GM19395 (cell line): ENCODE results near the gene PLOD3.

Experiments
- ATAC-seq: cut with Tn5 transposase; IDR thresholded peaks from one replicate; pipeline ENCODE4 v1.9.1; 2021; ENCODE audit warnings: mild to moderate bottlenecking, moderate library complexity; ENCODE audit not compliant: unreplicated experiment

The PLOD3 gene

GRCh38 chr7:101186194-101186593 lies 31.2 kb downstream of the PLOD3 start:
- no peak for ATAC-seq

DNA sequence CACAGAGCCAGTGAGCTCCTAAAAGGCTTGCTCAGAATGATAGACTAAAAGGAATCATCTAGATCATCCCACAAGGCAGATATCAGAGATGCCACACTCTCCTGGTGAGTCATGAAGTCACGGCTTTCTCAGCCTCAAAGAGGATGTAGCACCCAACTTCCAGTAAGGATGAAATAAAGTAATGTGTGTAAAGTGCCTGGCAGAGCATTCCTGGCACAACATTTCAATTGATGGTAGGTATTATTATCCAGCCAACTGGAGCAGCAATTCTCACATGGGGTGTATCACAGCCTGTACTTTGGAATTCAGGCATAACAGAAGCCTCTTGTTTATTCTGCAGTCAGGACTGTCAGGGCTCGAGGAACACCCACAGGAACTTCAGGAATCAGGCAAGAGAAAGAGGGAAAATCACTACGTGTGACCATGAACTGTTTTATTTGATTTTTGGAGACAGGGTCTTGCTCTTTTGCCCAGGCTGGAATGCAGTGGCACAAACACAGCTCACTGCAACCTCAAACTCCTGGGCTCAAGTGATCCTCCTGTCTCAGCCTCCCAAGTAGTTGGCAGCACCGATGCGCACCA lies 32.0 kb downstream of the PLOD3 start:
- no peak for ATAC-seq

DNA sequence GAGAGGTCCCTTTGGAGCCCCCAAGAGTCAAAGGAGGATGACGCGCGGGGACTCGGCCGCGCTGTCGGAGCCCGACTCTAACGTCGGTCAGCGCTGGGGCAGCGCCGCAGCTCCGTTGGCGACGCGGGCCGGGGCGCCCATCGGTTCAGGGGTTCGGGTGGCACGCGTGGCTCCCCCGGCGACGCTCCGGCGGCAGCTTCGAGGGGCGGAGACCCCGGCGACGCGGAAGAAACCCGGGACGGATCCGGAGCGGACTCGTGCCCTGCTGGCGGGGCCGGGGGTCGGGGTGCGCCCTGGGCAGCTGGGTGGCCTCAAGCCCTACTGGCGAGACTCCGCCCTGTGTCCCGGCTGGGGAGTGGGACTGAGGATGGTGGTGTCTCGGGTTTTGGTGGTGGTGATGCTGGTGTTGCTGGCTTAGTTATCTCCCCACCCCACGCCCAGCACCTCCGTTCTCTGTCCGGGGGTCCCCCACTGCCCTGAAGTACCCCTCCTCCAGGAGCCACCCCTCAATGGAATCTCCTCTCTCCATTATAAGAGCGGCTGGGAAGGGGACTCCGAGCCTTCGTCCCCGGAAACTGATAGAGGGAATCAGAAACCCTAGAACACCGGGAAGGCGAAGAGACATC lies 37.1 kb downstream of the PLOD3 start, which contains the start of gene NAT16:
Gene NAT16, minus strand, starts transcription at position 164 of the 626 bp plus-strand sequence. CDS start 5,486 bp downstream, outside the sequence.
- no peak for ATAC-seq

- ATAC-seq: no peak
These were observed 37.7 kb downstream of the PLOD3 start for GRCh38 chr7:101179713-101180112.

GRCh38 chr7:101179117-101179516 lies 38.3 kb downstream of the PLOD3 start:
- ATAC-seq: no peak

DNA sequence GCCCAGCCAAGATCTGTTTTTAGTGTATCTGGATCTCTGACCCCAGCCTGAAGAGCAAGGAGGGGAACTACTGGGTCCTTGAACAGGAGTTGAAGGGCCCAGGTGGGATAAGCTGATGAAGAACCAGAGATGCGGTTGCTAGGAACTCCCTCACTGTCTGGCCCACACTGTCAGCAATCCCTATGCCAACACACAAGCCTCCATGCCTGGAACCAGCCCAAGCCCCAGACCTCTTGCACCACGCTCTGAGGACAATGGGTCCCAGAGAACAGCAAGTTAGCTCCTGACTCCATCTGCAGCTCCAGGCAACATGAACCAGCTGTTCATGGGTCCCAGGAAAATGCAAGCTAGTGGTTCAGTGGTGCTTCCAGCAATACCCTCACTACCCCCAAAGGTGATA lies 39.7 kb downstream of the PLOD3 start:
- ATAC-seq: no peak

DNA sequence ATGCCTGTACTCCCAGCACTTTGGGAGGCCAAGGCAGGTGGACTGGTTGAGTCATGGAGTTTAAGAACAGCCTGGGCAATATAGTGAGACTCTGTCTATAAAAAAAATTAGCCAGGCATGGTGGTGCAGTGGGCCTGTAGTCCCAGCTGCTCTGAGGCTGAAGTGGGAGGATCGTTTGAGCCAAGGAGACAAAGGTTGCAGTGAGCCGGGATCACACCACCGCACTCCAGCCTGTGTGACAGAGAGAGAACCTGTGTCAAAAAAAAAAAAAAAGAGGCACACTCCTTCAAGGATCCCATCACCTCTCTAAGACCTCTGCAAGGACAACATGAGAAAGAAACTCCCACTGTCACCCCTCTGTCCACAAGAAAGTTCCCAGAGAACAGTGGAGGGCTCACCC lies 41.7 kb downstream of the PLOD3 start:
- ATAC-seq: no peak

DNA sequence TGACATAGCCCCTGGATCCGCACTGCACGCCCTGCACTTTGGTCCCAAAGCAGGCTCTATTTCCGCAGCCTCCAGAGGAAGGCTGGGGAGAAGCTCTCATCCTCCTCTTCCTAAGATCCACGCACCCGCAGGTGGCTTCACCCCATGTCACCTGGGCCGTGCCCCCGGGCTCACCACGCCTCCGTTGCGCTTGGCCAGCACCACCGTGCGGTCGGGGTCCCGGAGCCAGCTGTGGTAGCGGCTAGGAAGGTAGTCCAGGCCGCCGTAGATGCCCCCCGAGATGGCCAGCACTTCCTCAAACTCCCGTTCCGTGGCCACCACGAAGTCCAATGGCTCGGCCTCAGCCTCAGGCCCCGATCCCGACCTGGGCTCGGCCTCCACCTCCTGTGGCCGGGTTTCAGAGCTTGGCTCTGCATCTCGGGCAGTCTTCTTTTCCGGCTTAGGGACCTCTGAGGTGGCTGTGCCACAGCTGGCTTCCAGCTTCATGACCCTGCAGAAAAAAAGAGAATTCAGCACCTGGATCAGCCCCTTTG lies 43.0 kb downstream of the PLOD3 start:
- ATAC-seq: no peak

DNA sequence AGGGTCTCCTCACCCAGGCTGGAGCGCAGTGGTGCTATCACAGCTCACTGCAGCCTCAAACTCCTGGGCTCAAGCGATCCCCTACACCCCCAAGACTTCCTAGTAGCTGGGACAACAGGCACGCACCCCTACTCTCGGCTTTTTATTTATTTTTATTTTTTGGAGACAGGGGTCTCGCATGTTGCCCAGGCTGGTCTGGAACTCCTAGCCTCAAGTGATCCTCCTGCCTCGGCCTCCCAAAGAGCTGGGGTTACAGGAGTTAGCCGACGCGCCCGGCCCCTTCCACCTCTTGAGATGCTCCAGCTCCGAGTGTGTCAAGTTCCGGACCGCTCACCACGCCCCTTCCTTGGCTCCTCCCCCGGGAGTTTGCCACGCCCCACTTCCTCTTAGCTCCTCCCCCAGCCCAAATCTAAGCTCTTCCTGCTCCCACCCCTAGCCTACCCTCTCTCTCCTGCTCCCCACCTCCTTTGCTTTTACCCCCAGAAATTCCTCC lies 43.6 kb downstream of the PLOD3 start:
- no peak for ATAC-seq

- no peak for ATAC-seq
These were observed 44.3 kb downstream of the PLOD3 start for GRCh38 chr7:101172854-101173751.

DNA sequence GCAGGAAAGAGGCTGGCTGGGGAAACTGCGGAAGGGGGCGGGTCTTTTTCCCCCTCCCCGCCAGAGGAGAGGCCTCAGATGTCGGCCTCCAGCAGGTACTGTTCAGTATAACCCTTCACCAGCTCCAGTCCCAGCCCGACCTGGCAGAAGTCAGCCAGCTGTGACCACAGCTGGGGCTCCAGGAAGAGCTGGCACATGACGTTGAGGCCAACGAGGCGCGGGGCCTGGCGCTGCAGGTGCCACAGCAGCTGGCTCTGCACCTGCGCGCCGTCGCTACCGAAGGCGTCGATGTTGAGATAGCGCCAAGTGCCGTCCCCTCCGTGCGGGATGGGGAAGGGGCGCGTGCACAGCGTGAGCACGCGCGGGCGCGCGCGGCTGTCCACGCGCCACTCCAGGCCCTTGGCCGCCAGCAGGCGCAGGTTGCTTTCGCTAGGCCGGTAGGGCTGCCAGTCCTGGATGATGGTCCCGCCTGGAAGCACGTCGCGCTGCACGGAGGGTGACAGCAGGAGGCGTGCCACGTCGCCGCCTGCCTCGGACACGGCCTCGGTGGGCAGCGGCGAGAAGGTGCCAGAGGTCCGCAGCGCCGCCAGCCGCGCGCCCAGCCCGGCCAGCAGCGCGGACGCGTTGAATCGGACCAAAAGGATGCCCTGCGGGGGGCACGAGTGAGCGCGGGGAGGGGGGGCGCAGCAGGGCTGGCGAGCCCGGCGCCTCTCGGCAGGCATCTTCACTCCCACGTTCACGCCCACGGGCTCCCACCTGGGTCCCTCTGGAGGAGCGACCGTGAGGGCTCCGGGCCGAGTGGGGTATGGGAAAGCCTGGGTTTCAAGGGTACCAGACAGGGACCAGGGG lies 45.2 kb downstream of the PLOD3 start:
- ATAC-seq: no peak

- no peak for ATAC-seq
These were observed 45.9 kb downstream of the PLOD3 start for GRCh38 chr7:101171442-101171837.

DNA sequence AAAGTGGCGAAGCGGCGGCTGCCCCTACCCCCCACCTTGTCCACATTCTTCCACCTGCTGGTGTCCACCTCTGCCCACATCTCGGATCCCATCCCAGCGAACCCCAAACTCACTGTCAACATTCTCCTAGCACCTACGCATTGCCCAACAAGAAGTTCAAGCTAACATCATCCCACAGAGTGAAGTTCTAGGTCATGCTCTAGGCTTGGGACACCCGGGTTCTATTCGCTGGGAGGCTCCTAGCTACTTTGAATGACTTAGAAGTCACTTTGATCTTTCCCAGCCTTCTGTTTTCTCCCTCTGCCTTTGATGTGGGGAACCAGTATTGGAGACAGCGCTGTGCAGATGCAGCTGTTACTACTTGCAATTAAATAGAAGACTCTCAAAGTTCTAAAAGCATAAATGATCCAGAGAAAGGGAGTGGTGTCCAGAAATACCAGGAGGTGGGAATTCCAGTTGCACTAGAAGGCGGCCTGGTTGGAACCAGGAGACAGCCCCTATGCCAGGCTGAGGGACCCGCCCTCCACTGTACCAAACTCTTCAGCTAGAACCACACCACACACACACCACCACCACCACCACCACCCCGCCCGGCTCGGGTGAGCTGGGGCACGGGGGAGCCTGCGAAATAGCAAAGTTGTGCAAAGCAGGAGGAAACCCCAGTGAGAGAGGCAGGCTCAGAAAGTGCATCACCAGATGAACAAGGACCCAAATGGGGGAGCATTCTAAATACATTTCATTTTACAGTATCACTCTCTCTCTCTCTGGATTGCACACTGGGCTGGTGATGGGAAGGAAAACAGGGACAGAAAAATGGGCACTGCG lies 46.6 kb downstream of the PLOD3 start:
- no peak for ATAC-seq

DNA sequence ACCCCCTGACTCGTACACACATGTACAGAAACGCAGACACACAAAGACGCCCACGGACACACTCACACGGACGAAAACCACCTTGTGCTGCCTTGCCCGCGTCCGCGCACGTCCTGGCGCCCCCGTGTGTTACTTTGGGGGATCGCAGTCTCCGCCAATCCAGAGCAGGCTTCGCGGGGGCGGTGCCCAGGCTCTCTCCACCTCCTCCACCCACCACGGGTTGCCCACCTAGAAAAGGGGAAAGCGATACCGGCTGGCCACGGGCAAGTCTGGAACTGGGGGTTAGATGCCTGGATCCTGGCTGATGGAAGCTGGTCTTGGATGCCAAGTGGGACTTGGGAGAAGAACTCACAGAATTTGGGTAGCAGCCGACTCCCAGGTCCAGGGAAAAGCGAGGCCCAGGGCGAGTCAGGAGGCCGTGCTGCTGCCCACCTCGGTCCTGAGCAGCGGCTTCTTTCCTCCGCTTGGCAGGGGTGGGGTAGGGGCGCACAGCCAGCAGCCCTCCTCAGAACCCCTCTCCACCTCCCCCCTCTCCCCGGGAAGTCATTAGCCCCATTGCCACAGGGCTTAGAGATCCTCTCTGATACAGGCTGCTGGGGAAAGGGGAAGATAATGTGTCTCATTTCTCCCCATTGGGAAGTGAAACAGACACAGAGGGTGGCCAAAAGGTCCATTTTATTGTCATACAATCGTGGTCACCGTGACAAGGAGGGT lies 47.4 kb downstream of the PLOD3 start:
- ATAC-seq: no peak

GRCh38 chr7:101169110-101169837 lies 48.1 kb downstream of the PLOD3 start:
- ATAC-seq: no peak

- no peak for ATAC-seq
These were observed 48.9 kb downstream of the PLOD3 start for GRCh38 chr7:101168412-101169049.

GRCh38 chr7:101167645-101168411 lies 49.6 kb downstream of the PLOD3 start:
- ATAC-seq: no peak
